Hepatocyte (in vitro differentiated cells): ENCODE measurements around the gene CCRL2. TPM values are rescaled to one million over a fixed set of nuclear protein-coding genes. Genes with fewer than 3 reads are reported as not detected.

Experiments
- DNase-seq: peaks from one replicate; pipeline ENCODE4 v3.0.0-alpha.2; 2016; ENCODE audit warnings: low spot score
- H2AFZ ChIP-seq: fragments of 200-600 bp; sonication (generic); 2 replicates; pipeline ENCODE4 v1.6.0; 2016; ENCODE audit warnings: antibody characterized with exemption, mild to moderate bottlenecking
- H3K27ac ChIP-seq: fragments of 200-600 bp; sonication (generic); 2 replicates; pipeline ENCODE4 v1.5.1; 2016; ENCODE audit warnings: mild to moderate bottlenecking
- H3K27me3 ChIP-seq: fragments of 200-600 bp; sonication (generic); 2 replicates; pipeline ENCODE4 v1.6.1; 2016
- H3K36me3 ChIP-seq: fragments of 200-600 bp; sonication (generic); replicated peaks from 2 replicates; pipeline ENCODE4 v1.5.1; 2016; ENCODE audit warnings: low read depth; ENCODE audit not compliant: insufficient read depth
- H3K4me1 ChIP-seq: fragments of 200-600 bp; sonication (generic); 2 replicates; pipeline ENCODE4 v1.5.1; 2016; ENCODE audit warnings: mild to moderate bottlenecking, moderate library complexity; ENCODE audit not compliant: insufficient read depth
- H3K4me2 ChIP-seq: fragments of 200-600 bp; sonication (generic); 2 replicates; pipeline ENCODE4 v1.6.0; 2016
- H3K4me3 ChIP-seq: fragments of 200-600 bp; sonication (generic); 2 replicates; pipeline ENCODE4 v1.5.1; 2016; ENCODE audit warnings: mild to moderate bottlenecking
- H3K79me2 ChIP-seq: fragments of 200-600 bp; sonication (generic); 2 replicates; pipeline ENCODE4 v1.6.0; 2017; ENCODE audit warnings: mild to moderate bottlenecking
- H3K9me2 ChIP-seq: fragments of 200-600 bp; sonication (generic); replicated peaks from 2 replicates; pipeline ENCODE4 v1.6.0; 2017; ENCODE audit warnings: mild to moderate bottlenecking; ENCODE audit not compliant: insufficient read depth
- H3K9me3 ChIP-seq: fragments of 200-600 bp; sonication (generic); 2 replicates; pipeline ENCODE4 v1.5.1; 2016; ENCODE audit warnings: low read depth, mild to moderate bottlenecking
- H4K20me1 ChIP-seq: fragments of 200-600 bp; sonication (generic); 2 replicates; pipeline ENCODE4 v1.6.0; 2016; ENCODE audit warnings: mild to moderate bottlenecking; ENCODE audit not compliant: insufficient read depth, poor library complexity, severe bottlenecking
- EZH2 ChIP-seq: fragments of 200-600 bp; sonication (generic); IDR thresholded peaks from 2 replicates; pipeline ENCODE4 v1.6.1; 2016; ENCODE audit warnings: antibody characterized with exemption, mild to moderate bottlenecking, borderline replicate concordance
- EZH2phosphoT487 ChIP-seq: fragments of 200-600 bp; sonication (generic); IDR thresholded peaks from one replicate; pipeline ENCODE4 v1.6.1; 2018; ENCODE audit warnings: antibody characterized with exemption, mild to moderate bottlenecking, low read depth, moderate library complexity; ENCODE audit not compliant: unreplicated experiment, severe bottlenecking
- WGBS: methylation state at CpG from one replicate; pipeline ENCODE4 v1.1.6; 2016; ENCODE audit warnings: low lambda C conversion rate; ENCODE audit errors: missing lambda C conversion rate; 5-methylcytosine and 5-hydroxymethylcytosine counted together
- polyA plus RNA-seq: library from polyadenylated mRNA; unstranded; fragments of >200 nt; fragmentation: Nextera tagmentation; extraction: Ambion mirVana; gene quantifications from 2 replicates; pipeline ENCODE4 v1.2.1, GENCODE V29; 2016
- total RNA-seq: library from RNA; depleted of rRNA; stranded (reverse); fragments of >200 nt; gene quantifications from 2 replicates; pipeline ENCODE4 v1.2.3, GENCODE V29; 2014
- TF ChIP-seq, protein P1 (sequence below): fragments of 200-600 bp; sonication (generic); IDR thresholded peaks from 2 replicates; pipeline ENCODE4 v1.5.1; 2016; ENCODE audit warnings: antibody characterized with exemption, mild to moderate bottlenecking; ENCODE audit not compliant: poor library complexity

Gene CCRL2
- total and polyA plus RNA-seq, 2 experiments from 2014 or later: 1.5 to 4.0 TPM

DNA sequence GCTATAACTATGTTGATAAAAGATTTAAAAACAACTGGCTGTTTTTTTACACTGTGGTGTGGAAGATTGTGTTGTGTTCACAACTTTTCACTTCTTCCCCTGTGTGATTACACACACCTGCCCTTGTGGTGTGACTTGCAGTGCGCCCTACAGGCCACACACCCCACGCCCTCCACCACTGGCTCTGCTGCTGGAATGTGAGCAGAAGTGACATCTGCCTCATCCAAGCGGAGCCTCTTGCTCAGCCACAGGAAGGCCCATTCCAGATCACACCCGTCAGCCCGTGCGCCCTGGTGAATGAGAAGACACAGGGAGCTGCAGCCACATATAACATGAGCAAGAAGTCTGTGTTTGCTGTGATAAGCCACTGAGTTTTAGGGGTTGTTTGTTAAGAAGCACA is 46.2 kb upstream of the CCRL2 start:
- no peak overlapping the region for H2AFZ ChIP-seq
- no peak for TF ChIP-seq EZH2phosphoT487
- TF ChIP-seq EZH2: no peak
- TF ChIP-seq, protein P1, sequence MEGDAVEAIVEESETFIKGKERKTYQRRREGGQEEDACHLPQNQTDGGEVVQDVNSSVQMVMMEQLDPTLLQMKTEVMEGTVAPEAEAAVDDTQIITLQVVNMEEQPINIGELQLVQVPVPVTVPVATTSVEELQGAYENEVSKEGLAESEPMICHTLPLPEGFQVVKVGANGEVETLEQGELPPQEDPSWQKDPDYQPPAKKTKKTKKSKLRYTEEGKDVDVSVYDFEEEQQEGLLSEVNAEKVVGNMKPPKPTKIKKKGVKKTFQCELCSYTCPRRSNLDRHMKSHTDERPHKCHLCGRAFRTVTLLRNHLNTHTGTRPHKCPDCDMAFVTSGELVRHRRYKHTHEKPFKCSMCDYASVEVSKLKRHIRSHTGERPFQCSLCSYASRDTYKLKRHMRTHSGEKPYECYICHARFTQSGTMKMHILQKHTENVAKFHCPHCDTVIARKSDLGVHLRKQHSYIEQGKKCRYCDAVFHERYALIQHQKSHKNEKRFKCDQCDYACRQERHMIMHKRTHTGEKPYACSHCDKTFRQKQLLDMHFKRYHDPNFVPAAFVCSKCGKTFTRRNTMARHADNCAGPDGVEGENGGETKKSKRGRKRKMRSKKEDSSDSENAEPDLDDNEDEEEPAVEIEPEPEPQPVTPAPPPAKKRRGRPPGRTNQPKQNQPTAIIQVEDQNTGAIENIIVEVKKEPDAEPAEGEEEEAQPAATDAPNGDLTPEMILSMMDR: no peak
- H3K27me3 ChIP-seq: peaks cover 5% of the 10 kb centered on the region
- no peaks in the 10 kb centered on the region for H4K20me1 ChIP-seq
- H3K4me1 ChIP-seq: peaks cover 3% of the 10 kb centered on the region
- 54% methylated on average over 6 of the region's 6 CpGs for WGBS
- no peaks in the 10 kb centered on the region for H3K9me3 ChIP-seq
- H3K27ac ChIP-seq: no peak overlapping the region
- H3K79me2 ChIP-seq: no peaks in the 10 kb centered on the region
- no peak for DNase-seq
- H3K4me2 ChIP-seq: no peak overlapping the region
- no peak overlapping the region for H3K4me3 ChIP-seq
- no peaks in the 10 kb centered on the region for H3K9me2 ChIP-seq
- H3K36me3 ChIP-seq: no peaks in the 10 kb centered on the region

- 73% methylated on average over 8 of the region's 8 CpGs for WGBS
- H3K27me3 ChIP-seq: peaks cover 5% of the 10 kb centered on the region
- no peaks in the 10 kb centered on the region for H3K79me2 ChIP-seq
- H3K27ac ChIP-seq: no peak overlapping the region
- H3K4me1 ChIP-seq: peaks cover 3% of the 10 kb centered on the region
- H4K20me1 ChIP-seq: no peaks in the 10 kb centered on the region
- H3K4me3 ChIP-seq: no peak overlapping the region
- H3K9me2 ChIP-seq: no peaks in the 10 kb centered on the region
- H2AFZ ChIP-seq: no peak overlapping the region
- TF ChIP-seq EZH2 (no peak), EZH2phosphoT487 (no peak)
- TF ChIP-seq, protein P1: no peak
- DNase-seq: peak; percentile 66
- H3K9me3 ChIP-seq: no peaks in the 10 kb centered on the region
- H3K4me2 ChIP-seq: no peak overlapping the region
- H3K36me3 ChIP-seq: no peaks in the 10 kb centered on the region
These were observed 45.4 kb upstream of the CCRL2 start for GRCh38 chr3:46361408-46362283.

GRCh38 chr3:46365041-46365440 is 42.0 kb upstream of the CCRL2 start:
- Histone ChIP-seq H3K4me1 (peaks cover 3% of the 10 kb centered on the region), H3K27me3 (peaks cover 5% of the 10 kb centered on the region), H3K79me2 (no peaks in the 10 kb centered on the region), H3K4me3 (no peak overlapping the region), H3K9me2 (no peaks in the 10 kb centered on the region), H3K9me3 (no peaks in the 10 kb centered on the region), H3K27ac (no peak overlapping the region), H2AFZ (no peak overlapping the region), H4K20me1 (no peaks in the 10 kb centered on the region), H3K36me3 (no peaks in the 10 kb centered on the region), H3K4me2 (no peak overlapping the region)
- TF ChIP-seq EZH2phosphoT487 (no peak), EZH2 (no peak)
- TF ChIP-seq, protein P1: no peak
- 87% methylated on average over 4 of the region's 4 CpGs for WGBS
- DNase-seq: no peak
